Measurements from ENCODE around the gene NFYC. TPM values are rescaled to one million over a fixed set of nuclear protein-coding genes. Genes with fewer than 3 reads are reported as not detected.

Gene NFYC
- total and polyA plus RNA-seq, 11 donors, result 45.2 to 82.8 (median 66.1) TPM

- ATAC-seq (no peak), DNase-seq (peak in 1 of 5 donors; percentile 12)
- 95 to 98% (median 97%) methylated on average over 7 of the region's 7 CpGs for WGBS, 4 donors
- H3K4me1 ChIP-seq, result peaks cover 0 to 39% (median 13%) of the 10 kb centered on the region in 12 donors
- intact Hi-C loops (cut with DNase I), result loop anchor here in 1 of 10 donors (5.0 kb wide), 1 partner anchor 62 kb away; no protein-coding TSS in a partner anchor
- H3K9me3 ChIP-seq, result no peaks in the 10 kb centered on the region
- no peak for TF ChIP-seq POLR2A (IDR thresholded peaks at IDR 0.05)
- no peak for TF ChIP-seq CTCF (IDR thresholded peaks at IDR 0.05)
- peak overlapping the region in 4 of 12 donors; percentile 22 to 88 (median 65) for H3K27ac ChIP-seq
- H3K36me3 ChIP-seq, result no peaks in the 10 kb centered on the region
- peaks cover 0 to 19% (median 0%) of the 10 kb centered on the region in 9 donors for H3K27me3 ChIP-seq
- H3K4me3 ChIP-seq, result no peak overlapping the region
These were observed 93.9 kb downstream of the NFYC start for GRCh38 chr1:40785446-40785845.

- WGBS, 4 donors, result 69 to 77% (median 71%) methylated on average over 9 of the region's 9 CpGs
- ATAC-seq (no peak), DNase-seq (no peak)
- intact Hi-C loops (cut with DNase I), result loop anchor here in 1 of 10 donors (5.0 kb wide), 1 partner anchor 61 kb away; no protein-coding TSS in a partner anchor
- Histone ChIP-seq H3K27me3 (peaks cover 0 to 19% (median 0%) of the 10 kb centered on the region in 9 donors), H3K4me1 (peaks cover 0 to 42% (median 13%) of the 10 kb centered on the region in 12 donors), H3K36me3 (no peaks in the 10 kb centered on the region), H3K9me3 (no peaks in the 10 kb centered on the region), H3K4me3 (no peak overlapping the region), H3K27ac (peak overlapping the region in 1 of 12 donors; percentile 88)
- TF ChIP-seq POLR2A (IDR thresholded peaks at IDR 0.05), result no peak
- no peak for TF ChIP-seq CTCF (IDR thresholded peaks at IDR 0.05)
These were observed 94.9 kb downstream of the NFYC start for GRCh38 chr1:40786171-40786994.

- Histone ChIP-seq H3K27ac (peak overlapping the region in 1 of 12 donors; percentile 66), H3K27me3 (peaks cover 0 to 19% (median 0%) of the 10 kb centered on the region in 9 donors), H3K4me1 (peaks cover 0 to 40% (median 12%) of the 10 kb centered on the region in 12 donors), H3K4me3 (no peak overlapping the region), H3K9me3 (no peaks in the 10 kb centered on the region), H3K36me3 (no peaks in the 10 kb centered on the region)
- 81 to 96% (median 92%) methylated on average over 7 to 9 of the region's 9 CpGs for WGBS, 4 donors
- DNase-seq (no peak), ATAC-seq (no peak)
- intact Hi-C loops (cut with DNase I), result loop anchor here in 1 of 10 donors (5.0 kb wide), 1 partner anchor 60 kb away; no protein-coding TSS in a partner anchor
- no peak for TF ChIP-seq POLR2A (IDR thresholded peaks at IDR 0.05)
- no peak for TF ChIP-seq CTCF (IDR thresholded peaks at IDR 0.05)
These were observed 95.6 kb downstream of the NFYC start for GRCh38 chr1:40786995-40787705.

Measured in heart left ventricle (tissue), 16 donors.